ENCODE results near the gene HNRNPAB.

Gene HNRNPAB

DNA sequence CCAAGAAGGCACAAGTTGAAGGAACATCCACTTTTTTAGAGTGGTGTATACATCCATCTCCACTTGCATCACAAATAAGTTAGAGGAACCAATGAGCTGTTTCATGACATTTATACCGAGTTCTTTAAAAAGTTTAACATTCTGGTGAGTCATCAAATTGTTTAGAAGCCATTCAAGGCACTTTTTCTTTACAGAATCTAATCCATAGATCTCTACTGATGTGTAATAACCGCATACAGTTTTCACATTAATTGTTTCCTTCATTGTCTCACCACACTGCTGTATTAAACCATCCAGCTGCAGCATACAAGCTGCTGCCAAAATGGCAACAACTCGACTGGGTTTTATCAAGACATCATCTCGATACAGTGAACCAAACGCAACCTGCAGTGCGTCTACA is 17.9 kb upstream of the HNRNPAB start:
- TF ChIP-seq, protein P1, sequence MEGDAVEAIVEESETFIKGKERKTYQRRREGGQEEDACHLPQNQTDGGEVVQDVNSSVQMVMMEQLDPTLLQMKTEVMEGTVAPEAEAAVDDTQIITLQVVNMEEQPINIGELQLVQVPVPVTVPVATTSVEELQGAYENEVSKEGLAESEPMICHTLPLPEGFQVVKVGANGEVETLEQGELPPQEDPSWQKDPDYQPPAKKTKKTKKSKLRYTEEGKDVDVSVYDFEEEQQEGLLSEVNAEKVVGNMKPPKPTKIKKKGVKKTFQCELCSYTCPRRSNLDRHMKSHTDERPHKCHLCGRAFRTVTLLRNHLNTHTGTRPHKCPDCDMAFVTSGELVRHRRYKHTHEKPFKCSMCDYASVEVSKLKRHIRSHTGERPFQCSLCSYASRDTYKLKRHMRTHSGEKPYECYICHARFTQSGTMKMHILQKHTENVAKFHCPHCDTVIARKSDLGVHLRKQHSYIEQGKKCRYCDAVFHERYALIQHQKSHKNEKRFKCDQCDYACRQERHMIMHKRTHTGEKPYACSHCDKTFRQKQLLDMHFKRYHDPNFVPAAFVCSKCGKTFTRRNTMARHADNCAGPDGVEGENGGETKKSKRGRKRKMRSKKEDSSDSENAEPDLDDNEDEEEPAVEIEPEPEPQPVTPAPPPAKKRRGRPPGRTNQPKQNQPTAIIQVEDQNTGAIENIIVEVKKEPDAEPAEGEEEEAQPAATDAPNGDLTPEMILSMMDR (IDR thresholded peaks at IDR 0.05; ENCODE audit: extremely low read depth, insufficient read depth, missing control alignments): no peak
- in situ Hi-C loops (cut with MboI; ENCODE audit: low pct_unique_long_range_greater_than_20kb, low sequenced_read_pairs, unreplicated experiment): no loop called here
- DNase-seq (ENCODE audit: low spot score): no peak

DNA sequence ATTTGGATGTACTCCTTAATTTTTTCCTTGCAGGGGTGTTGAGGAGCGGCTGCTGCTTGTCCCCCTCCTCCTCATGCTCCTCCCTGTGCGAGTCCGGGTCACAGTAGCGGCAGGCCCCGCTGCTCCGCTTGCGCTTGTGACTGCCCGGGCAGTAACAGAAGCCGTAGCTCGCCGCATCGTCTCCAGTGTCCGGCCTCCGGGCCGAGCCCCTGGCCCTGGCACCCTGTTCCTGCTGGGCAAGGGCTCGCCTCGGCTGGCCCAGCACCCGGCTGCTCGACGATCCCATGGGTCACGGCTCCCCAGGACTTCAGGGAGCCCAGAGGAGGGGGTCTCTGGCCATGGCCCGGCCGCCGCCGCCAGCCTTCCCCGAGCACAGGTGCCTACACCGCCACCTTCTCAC is 17.3 kb upstream of the HNRNPAB start, which contains the start of gene GMCL2:
GMCL2 (minus strand) TSS at position 358 of the 400 bp plus-strand sequence; CDS start at position 286, 72 bp downstream.
- no peak for DNase-seq (ENCODE audit: low spot score)
- in situ Hi-C loops (cut with MboI; ENCODE audit: low pct_unique_long_range_greater_than_20kb, low sequenced_read_pairs, unreplicated experiment): no loop called here
- TF ChIP-seq, protein P1 (IDR thresholded peaks at IDR 0.05; ENCODE audit: extremely low read depth, insufficient read depth, missing control alignments): no peak

DNA sequence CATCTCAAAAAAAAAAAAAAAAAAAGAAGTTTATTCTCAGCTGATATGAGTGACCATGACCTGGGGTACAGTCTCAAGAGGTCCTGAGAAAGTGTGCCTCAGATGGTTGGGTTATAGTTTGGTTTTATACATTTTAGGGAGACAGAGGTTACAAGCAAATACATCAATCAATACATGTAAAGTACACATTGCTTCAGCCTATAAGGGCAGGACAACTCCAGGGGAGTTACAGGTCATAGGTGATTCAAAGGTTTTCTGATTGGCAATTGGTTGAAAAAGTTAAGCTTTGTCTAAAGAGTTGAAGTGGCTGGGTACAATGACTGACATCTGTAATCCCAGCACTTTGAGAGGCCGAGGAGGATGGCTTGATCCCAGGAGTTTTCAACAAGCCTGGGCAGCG is 14.9 kb upstream of the HNRNPAB start:
- no peak for DNase-seq (ENCODE audit: low spot score)
- in situ Hi-C loops (cut with MboI; ENCODE audit: low pct_unique_long_range_greater_than_20kb, low sequenced_read_pairs, unreplicated experiment): no loop called here
- TF ChIP-seq, protein P1 (IDR thresholded peaks at IDR 0.05; ENCODE audit: extremely low read depth, insufficient read depth, missing control alignments): no peak

DNA sequence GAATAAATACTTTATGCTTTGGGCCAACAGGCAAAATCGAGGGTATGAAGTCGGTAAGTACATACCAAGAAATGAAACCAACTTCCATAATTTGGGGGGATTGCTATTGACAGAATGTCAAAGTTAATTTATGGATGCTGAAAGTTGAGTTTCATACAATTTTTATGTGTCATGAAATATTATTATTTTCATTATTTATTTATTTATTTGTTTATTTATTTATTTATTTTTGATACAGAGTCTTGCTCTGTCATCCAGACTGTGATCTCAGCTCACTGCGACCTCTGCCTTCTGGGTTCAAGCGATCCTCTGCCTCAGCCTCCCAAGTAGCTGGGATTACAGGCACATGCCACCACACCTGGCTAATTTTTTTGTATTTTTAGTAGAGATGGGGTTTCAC is 12.7 kb upstream of the HNRNPAB start:
- no peak for DNase-seq (ENCODE audit: low spot score)
- in situ Hi-C loops (cut with MboI; ENCODE audit: low pct_unique_long_range_greater_than_20kb, low sequenced_read_pairs, unreplicated experiment): no loop called here
- TF ChIP-seq, protein P1 (IDR thresholded peaks at IDR 0.05; ENCODE audit: extremely low read depth, insufficient read depth, missing control alignments): no peak

DNA sequence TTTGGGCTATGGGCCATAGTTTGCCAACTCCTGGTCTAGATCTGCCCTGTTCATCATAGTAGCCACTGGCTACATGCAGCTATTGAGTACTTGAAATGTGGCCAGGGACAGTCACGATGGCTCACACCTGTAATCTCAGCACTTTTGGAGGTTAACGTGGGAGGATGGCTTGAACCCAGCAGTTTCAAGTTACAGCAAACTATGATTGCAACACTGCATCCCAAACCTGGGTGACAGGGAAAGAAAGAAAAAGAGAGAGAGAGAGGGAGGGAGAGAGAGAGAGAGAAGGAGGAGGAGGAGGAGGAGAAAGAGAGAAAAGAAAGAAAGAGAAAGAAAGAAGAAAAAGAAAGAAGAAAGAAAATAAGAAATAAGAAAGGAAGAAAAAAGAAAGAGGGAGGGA is 12.1 kb upstream of the HNRNPAB start:
- in situ Hi-C loops (cut with MboI; ENCODE audit: low pct_unique_long_range_greater_than_20kb, low sequenced_read_pairs, unreplicated experiment): no loop called here
- TF ChIP-seq, protein P1 (IDR thresholded peaks at IDR 0.05; ENCODE audit: extremely low read depth, insufficient read depth, missing control alignments): no peak
- DNase-seq (ENCODE audit: low spot score): no peak

DNA sequence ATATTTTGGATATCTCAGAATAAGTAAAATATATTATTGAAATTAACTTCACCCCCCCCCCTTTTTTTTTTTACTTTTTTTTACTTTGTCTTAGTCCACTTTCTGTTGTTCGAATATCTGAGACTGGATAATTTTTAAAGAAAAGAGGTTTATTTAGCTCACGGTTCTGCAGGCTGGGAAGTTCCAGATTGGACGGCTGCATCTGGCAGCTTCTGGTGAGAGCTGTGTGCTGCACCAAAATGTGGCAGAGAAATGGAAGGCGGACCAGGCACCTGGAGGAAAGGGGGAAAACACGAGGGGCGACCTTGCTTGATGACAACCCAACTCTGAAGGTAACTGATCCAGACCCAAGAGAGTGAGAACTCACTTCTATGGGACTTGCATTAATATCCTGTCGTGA is 11.5 kb upstream of the HNRNPAB start:
- no peak for DNase-seq (ENCODE audit: low spot score)
- TF ChIP-seq, protein P1 (IDR thresholded peaks at IDR 0.05; ENCODE audit: extremely low read depth, insufficient read depth, missing control alignments): no peak
- in situ Hi-C loops (cut with MboI; ENCODE audit: low pct_unique_long_range_greater_than_20kb, low sequenced_read_pairs, unreplicated experiment): no loop called here
